HG03571 (cell line): ENCODE measurements around the gene UBAC2.
"Not testable (repeated sequence)": the region's sequence is repeated elsewhere in the genome, so short reads cannot be mapped to it uniquely, and the experiment has no call there.

Source experiments
- ATAC-seq: cut with Tn5 transposase; IDR thresholded peaks from one replicate; pipeline ENCODE4 v1.9.1; 2021; ENCODE audit not compliant: unreplicated experiment

Gene UBAC2

DNA sequence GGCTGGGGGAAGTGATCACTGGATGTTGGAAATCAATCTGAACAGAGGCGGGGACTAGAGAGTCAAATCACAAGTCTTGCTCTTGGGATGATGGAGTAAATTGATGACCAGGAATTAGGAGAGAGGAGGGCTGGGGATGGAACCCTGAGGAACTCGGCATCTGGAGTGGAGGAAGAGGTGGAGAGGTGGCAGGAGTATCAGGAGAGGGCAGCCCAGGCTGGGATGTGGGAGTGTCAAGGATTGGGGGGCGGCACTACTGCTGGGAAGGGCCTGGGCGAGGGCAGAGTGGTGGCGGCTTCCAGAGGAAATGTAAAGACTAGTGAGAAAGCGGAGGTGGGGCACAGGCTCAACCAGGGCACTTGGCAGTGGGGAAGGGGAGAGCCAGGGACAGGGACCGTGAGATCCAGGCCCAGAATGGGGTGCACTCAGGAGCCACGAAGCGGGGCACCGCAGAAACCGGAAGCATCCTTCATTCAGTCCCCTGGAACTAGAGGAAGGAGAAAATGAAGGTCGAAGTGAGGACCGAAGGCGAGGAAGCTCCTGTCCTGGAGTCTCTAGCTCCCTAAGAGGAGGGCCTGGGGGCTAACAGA, 187.8 kb downstream of the UBAC2 start:
- no peak for ATAC-seq

DNA sequence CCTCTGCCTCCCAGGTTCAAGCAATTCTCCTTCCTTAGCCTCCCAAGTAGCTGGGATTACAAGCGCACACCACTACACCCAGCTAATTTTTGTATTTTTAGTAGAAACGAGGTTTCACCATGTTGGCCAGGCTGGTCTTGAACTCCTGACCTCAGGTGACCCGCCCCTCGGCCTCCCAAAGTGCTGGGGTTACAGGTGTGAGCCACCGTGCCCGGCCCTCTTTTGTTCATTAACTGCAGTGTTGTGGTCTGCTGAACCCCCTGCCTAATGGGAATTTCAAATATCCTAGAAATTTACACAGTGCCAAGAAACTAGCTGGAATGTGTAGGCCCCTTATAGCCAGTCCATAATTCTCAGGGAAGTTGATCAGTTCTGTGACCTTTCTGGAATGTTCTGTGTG, 188.4 kb downstream of the UBAC2 start:
- not testable (repeated sequence) for ATAC-seq

DNA sequence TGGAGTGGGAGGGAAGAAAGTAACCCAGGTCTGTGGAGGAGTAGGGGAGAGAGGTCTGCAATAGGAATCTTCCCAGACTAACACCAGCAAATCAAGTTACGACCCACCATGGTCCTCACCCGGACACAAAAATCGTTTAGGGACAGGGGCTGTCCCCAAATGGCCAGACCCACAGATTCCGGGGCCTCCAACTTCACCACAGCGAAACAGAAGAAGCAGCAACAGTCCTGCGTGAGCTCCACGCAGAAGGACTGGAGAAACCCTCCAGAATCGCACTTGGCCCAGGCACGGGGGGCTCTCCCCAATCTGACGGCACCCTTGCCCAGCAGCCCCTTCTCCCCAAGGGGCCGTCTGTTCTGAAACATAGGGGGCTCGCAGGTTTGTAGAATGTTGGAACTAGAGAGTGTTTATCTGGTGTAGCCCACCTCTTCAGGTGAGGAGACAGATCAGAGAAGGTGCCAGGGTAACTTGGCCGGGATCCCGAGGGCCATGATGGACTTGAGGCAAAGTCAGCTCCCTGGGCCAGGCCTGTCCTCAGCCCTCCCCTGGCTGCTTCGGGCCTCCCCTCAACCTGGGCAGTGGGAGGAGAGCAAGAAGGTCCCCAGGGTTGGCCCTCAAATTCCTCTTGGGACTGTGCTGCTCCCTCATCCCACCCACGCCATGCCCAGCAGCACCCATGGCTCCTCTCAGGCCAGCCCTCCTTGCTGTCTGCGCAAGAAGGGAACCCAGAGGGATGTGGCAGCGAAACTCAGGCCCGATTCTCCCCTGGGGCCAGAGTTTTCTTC, 189.1 kb downstream of the UBAC2 start:
- no peak for ATAC-seq

DNA sequence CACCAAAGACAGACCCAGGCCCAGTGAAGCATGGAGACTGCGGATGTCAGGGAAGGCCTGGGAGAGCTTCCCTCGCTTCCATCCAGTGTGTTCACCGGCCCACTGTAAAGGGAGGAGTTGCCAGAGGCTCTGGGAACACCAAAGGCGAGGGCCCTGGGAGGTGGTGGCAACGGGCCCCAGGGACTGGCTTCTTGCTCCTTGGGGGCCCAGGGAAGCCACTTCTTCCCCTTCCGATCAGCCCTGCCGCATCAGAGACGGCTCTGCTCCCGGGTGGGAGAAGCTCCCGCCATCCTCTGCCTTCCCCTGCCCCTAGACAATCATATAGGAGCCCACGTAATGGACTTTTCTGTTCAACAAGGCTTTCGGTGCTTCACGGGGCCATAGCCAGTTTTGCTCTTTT, 189.9 kb downstream of the UBAC2 start:
- ATAC-seq: no peak

DNA sequence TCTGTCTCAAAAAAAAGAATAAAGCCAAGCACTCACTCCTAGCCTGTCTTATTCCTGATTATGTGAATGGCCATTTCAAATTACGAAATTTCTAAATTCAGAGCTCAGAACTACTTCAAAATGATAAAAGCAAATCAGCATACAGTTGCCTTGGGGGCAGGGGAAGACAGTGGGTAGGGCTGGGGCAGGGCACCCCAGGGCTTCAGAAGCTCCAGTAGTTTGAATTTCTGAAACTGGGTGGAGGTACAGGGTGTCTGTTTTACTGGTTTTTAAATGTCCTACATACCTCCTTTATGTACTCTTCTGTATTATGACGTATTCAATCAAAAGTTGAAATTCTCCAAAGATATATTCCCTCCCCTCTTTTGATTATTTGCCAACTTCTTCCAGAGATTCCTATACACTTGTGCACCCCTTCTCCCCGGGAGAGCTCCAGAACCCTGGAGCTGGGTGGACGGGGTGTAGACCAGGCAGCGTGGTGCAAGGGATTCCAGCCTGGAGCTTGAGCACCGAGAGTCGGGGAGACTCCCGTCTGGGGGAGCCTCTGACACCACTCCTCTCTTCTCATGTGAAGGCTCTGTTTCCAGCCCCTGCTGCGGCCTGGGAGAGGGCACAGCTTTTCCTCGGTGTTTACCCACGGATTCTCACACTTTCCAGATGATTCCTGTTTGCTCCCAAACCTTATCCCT, 191.3 kb downstream of the UBAC2 start:
- ATAC-seq: no peak

DNA sequence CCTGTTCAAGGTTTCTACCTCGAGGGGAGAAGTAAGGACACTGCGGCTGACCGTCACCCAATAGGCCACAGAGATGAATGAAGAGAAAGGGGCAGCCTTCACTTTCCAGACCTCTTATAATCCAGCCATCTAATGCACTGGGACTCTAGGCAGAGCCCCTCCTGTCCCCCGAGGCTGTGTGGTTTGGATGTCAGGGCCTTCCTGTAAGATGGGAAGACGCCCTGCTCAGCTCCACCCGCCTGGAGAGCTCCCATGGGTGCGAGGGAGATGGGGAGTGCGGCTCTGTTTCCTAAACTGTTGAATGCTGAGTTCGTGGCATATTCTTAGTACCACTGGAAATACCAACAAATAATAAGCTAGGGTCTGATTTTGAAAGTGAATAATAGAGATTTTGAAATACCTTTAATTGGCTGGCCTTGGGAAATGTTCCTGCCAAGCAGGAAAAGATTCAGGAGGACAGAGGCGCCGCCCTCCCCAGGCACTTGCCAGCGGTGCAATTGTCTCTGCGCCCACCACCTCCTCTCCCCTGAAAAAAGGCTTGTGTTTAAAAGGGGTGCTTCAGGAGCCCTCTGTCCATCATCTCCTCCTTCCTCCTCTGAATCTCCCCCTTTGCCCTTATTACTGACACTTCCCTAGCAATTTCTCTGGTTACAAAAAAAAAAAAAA, 191.9 kb downstream of the UBAC2 start:
- no peak for ATAC-seq

DNA sequence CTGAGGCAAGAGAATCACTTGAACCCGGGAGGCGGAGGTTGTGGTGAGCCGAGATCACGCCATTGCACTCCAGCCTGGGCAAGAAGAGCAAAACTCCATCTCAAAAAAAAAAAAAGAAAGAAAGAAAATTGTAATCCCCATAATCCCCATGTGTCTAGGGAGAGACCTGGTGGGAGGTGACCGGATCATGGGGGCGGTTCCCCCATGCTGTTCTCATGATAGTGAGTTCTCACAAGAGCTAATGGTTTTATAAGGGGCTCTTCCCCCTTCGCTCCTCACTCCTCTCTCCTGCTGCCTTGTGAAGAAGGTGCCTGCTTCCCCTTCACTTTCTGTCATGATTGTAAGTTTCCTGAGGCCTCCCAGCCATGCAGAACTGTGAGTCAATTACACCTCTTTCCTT, 192.7 kb downstream of the UBAC2 start:
- not testable (repeated sequence) for ATAC-seq

DNA sequence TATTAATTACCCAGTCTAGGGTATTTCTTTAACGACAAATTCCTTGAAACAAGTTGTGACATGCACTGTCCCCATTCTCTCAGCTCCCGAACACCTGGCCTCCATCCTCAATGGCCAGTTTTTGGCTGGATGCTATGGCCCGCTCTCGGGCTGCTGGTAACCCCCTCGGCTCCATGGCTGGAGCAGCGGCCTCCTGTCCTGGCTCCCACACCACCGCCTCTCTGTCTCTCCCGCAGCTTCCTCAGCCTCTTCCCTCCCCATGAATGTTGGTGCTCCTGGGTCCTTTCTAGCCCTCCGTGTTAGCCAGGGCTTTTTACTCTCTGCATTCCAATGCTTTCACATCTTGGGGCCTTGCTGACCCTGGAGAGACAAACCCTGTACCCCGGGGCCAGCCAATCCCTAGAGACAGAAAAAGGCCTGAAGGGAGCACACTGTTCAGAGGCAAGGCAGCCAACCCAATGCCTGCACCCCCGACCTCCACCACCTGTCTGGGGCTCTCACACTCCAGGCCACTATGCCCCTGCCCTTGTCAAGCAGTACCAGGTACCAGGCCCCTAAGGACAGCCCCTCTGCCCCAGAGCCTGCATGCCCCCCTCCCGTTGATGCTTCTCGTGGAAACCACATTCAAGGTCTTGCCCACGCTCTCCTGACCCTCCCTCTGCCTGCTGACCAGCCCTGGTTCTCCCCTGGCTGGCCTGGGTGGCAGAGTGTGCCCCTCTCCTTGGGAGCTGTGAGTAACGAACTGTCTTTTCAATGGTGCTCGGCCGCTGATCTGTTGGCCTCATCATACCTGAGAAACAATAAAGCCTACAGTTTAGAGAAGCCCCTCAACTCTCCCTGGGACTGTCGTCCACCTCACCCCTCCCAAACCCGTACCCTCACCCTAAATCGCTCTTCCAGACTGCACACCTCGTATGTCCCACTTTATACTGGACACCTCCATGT, 193.4 kb downstream of the UBAC2 start:
- ATAC-seq: no peak

DNA sequence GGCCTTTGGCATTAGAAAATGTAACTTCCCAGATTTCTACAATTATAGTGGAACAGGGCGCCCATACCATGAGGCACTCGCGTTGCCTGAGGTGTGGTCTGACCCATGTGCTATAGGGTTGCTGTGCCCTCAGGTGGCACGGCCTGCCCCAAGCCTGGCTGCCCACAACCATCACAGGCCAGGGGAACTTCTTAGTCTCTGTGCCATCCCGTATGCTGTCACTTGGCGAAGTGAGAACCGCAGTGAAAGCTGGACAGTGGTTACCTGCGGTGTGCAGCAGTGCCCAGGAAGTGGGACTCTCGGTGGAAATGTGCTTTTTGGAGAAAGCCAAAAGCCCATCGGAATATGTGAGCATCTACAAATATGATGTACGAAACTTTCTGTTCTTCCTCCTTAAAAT, 194.8 kb downstream of the UBAC2 start:
- ATAC-seq: no peak

DNA sequence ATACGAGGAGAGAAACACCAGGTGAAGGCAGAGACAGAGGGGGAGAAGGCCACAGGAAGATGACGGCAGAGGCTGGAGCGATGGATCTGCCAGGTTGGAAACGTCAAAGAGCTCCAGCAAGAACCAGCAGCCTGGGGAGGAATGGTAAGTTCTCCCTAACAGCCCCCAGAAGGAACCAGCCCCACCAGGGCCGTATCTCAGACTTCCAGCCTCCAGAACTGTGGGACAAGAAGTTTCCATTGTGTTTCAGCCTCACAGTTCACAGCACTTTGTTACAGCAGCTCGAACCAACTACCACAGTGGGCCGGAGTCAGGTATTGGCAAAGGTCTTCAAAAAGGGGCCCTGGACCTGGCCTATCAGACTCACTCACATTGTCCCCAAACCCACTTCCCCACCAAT, 195.8 kb downstream of the UBAC2 start:
- ATAC-seq: no peak

DNA sequence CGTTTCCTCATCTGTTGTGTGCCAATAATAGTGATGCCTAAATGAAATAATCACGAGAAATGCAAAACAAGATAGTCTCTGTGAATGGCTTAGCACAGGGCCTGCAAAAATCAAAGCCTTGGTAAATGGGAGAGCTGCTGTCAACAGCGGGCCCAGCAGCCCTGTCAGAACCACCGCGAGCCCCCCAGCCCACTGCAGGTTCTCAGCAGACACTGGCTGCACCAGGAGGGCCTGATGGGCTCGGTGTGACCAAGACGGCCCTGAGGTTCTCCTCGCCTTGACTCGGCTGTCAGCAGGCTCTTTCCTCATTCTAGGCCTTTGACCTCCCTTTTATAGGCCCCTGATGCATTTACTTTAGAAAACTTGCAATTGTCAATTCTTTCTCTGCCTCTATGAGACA, 197.4 kb downstream of the UBAC2 start:
- no peak for ATAC-seq

DNA sequence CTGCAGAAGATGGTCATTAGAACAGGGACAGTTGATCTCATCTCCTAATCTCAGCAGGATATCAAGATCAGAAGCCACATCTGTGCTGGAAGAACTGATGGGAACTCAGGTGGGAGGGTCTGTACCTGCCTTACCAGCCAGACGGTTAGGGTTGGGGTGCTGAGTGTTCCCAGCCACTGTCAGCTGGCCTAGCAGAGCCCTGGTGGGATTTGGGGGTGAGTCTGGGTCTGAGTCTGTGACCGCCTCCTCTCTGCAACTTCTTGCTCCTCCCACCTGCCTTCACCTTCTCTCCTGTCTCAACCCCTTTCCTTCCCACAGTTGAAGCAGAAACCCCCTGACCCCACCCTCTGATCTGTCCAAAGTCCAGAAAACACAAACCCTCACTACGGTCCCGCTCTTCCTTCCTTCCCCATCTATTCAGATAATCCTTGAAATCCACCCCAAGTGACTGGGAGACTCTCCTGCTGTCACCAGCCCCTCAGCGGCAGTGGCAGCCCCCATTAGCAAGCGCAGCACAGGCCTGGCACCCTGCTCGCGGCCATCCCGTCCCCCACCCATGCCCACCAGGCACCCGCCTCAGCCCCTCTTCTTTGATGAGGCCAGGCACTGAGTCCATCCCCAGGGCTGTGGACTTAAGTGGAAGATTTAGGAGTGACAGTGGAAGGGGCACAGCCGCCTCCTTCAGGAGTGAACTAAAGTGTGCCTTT, 198.4 kb downstream of the UBAC2 start:
- ATAC-seq: no peak

DNA sequence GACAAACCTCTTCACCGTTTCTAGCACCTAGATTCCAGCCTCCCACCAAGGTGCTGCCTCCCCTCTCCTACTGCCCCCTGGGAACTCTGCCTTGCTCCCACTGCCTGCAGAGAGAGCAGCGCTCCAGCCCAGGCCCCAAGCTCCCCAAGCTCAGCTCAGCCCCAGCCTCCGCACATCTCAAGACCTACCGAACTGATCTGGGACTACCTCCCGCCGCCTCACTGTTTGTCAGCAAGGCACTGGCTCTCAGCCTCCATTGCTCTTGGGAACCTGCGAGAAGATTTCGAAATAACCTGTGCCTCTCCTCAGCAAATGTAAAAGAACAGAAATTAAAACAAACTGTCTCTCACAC, 198.9 kb downstream of the UBAC2 start:
- no peak for ATAC-seq

DNA sequence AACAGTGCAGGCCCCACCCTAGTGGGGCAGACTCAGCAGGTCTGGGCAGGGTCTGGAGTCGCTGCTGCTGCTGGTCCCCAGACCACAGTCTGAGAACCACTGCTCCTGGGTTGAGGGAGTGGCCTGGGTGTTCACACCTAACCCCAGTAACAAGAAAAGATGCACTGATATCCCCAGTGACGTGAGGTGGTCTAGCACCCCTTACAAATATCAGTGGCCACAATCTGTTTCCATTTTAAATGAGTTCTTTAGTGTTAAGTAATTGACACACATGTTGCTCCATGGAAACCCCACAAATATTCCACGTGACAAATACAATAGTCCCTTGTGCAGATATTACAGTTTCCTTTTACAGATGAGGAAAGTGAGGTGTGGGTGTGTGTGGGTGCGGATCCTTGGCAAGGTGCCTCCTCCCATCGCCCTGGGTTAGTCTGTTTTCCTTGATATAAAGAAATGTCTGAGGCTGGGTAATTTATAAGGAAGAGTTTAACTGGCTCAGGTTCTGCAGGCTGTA, 202.9 kb downstream of the UBAC2 start:
- ATAC-seq: no peak

DNA sequence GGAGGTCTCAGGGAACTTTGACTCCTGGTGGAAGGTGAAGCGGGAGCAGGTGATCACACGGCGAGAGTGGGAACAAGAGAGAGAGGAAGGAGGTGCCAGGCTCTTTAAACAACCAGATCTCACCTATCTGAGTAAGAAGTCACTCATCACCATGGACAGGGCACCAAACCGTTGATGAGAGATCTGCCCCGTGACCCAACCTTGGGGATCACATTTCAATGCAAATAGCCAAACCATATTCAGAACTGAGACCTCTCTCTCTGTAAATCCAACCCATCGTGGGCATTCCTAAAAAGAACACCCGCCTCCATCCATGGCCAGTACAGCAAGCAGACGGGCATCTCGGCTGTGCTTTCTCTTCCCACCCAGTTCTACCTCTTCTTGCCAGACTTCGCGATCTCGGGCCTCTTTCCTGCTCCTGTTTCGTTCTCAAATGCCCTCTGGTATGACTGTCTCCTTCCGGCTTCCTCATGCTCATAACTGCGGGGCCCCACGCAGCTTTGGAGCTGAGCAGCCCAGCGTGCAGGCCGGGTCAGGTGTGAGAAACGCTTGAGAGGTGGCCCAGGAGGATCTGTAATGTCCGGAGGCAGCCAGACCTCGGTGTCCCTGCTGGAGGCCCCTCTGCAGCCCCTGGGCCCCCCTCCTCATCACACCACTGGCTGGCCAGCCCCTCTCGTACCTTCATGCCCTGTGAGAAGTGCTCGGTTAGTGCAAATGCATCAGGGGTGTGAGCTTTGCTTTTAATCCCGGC, 203.5 kb downstream of the UBAC2 start:
- ATAC-seq: no peak

DNA sequence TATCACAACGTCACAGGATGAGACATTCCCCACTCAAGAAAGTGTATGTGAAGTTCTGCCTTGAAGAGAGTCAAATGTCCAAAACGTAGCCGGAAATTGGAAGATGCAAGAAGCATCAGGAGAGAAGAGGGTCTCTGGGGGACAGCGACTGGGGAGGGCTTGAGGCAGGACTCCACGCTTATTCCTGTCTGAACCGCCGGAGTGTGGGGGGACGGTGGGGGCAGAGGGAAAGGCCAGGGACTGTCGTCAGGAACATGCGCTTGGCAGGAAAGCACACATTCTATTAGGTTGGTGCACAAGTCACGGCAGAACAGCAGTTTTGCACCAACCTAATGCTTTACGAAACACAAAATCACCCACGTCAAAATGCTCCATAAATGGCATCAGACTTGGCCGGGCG, 205.3 kb downstream of the UBAC2 start:
- no peak for ATAC-seq

DNA sequence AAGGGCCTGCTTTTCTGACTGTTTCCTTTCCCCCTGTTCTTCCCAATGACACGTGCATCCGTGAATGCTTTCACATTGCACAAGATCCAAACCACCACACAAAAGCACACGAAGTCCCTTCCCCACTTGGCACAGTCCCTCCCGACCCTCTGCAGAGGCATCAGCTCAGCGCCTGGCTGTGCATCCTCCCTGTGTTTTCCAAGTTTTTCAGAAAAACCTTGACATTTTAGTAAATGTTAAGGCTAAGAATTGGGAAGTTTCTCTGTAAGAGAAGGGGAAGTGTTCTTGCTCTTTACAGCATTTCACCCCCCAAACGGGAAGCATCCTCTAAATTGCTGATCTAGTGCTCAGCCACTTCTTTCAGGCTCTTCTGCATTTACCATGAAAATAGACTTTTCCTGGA, 206.1 kb downstream of the UBAC2 start:
- no peak for ATAC-seq

DNA sequence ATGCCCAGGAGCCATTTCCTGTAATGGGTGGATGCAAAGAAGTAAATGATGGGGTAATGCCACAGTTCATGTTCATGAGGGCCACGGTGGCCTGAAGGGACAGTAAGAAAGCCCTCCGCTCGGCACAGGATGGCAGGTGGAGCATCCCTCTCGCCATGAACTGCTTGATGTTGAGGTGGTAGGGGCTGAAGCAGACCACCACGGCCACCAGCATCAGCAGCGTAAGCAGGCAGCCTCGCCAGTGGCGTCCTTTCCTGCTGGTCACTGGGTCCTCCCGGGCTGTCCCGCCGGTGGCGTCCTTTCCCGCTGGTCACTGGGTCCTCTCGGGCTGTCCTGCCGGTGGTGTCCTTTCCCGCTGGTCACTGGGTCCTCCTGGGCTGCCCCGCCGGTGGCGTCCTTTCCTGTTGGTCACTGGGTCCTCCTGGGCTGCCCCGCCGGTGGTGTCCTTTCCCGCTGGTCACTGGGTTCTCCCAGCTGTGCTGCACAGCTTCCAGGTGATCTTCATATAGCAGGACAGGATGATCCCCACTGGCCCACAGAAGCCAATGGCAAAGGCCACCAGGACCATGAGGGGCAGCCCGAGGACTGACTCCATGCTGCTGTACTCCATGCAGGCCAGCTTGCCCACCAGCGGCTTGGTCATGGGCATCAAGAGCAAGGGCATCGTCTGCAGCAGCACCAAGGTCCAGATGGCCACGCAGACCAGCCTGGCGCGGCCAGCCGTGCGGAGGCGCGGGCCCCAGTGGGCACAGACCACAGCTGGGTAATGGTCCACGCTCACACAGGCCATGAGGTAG, 207.4 kb downstream of the UBAC2 start:
- ATAC-seq: no peak

DNA sequence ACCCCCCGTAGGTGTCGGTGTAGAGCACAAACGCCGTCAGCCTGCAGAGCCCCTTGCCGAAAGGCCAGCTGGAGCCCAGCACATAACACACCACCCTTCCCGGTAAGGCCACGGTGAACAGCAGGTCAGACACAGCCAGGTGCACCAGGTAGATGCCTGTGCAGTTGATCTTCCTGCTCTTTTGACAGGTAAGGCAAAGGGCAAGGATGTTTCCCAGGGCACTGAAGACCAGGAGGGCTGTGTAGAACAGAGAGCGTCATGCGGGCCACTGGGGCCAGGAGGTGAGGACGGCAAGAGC, 208.0 kb downstream of the UBAC2 start:
- ATAC-seq: no peak
